Endometrial microvascular endothelial cells (primary cell): ENCODE results near the gene PREX1. TPM values are rescaled to one million over a fixed set of nuclear protein-coding genes. Genes with fewer than 3 reads are reported as not detected.

Experiments
- in situ Hi-C: cut with HindIII; loops from 2 replicates; pipeline ENCODE4 v1.10.0; 2017; ENCODE audit warnings: low sequenced_read_pairs, low pct_unique_long_range_greater_than_20kb; ENCODE audit errors: inconsistent ontology term
- total RNA-seq: library from RNA; depleted of rRNA; stranded (reverse); fragments of >200 nt; gene quantifications from one replicate; pipeline ENCODE4 v1.2.3, GENCODE V29; 2015; ENCODE audit errors: inconsistent ontology term

PREX1 gene
- total RNA-seq, 1 donor from 2014 or later: 60.5 TPM

DNA sequence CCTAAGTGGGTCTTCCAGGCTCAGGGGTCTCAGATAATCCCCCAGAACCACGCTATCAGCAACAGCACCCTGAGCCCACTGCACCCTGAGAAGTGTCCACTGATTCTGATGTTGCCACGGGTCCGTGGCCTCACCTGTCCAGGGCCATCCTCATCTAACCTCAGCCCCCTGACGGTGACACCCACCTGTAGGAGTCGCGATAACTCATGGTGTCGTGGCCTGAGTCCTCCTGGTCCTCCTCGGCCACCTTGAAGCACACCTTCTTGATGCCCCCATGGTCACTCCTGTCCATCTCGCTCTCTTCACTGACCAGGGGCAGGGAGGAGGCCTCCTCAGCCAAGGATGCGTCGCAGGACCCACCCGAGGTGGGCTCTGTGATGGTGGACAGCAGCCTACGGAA, 182.1 kb downstream of the PREX1 start:
- in situ Hi-C loops: no loop called here

DNA sequence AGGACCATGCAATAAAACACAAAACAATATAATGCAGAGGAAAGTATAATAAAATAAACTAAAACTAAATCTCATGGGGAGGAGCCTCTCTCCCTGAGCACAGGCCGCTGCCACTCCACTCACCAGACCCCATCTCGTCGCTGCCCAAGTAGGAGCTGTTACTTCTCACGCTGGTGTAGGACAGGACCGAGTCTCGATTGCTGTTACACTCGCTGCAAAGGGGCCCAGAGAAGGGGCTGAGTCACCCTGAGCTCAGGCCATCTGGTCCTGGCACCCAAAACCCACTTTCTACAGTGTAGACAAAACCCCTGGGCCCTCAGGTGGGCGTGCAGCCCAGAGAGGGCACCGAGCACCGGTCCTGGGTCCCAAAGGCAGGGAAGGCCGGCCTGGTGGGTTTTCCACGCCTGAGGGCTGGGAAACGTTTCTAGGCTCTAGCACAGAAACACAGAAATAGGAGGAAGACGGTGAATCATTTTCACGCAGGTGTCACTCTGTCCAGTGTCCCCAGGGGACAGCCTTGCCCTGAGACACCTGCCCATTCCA, 183.4 kb downstream of the PREX1 start:
- in situ Hi-C loops: no loop called here

DNA sequence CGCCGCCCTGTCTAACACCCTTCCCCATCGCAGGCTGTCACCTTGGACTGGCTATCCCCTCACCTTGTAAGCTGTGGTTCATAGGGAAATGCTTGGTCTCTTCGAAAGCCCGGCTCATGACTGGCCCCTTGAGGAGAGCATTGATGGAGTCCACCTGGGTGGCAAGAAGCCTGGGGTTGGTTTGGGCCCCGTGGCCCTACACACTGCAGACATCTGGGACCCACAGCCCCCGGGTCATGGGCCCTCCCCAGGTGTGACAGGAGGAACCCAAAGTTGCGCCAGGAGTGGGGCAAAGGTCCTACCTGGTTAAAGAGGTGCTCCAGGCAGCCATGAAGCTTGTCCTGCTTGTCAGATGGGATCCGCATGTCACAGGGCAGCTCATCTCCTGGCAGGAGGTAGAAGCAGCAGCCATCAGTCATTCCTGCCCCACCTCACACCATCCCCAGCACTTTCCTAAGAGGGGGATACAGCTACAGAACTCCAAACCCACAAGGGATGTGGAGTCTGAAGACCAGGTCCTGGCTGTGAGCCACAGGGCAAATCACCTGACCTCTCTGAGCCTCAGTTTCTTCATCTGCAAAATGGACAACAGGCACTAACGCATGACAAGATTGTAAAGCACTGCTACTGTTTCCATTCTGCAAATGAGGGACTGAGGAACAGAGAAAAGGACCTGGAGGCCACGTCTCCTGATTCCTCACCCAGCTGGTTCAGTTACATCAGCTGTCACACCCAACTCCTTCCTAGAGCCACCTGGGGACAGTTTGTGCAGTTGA, 185.5 kb downstream of the PREX1 start:
- in situ Hi-C loops: no loop called here

DNA sequence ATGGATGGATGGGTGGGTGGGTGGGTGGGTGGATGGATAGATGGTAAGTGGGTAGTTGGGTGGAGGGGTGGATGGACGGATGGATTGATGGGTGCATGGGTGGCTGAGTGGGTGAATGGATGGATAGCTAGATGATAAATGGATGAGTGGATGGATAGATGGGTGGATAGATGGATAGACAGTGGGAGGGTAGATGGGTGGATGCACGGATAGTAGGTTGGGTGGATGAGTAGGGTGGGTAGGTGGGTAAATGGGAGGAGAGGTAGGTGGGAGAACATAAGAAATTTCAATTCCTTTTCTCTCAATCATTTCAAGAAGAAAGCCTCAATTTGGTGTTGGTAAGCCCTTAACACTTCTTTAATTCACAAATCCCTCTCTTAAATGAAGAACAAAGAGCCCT, 186.9 kb downstream of the PREX1 start:
- in situ Hi-C loops: no loop called here

GRCh38 chr20:48639899-48640298, 187.9 kb downstream of the PREX1 start:
- in situ Hi-C loops: no loop called here

- in situ Hi-C loops: no loop called here
Measured at GRCh38 chr20:48638546-48638945, 189.3 kb downstream of the PREX1 start.

DNA sequence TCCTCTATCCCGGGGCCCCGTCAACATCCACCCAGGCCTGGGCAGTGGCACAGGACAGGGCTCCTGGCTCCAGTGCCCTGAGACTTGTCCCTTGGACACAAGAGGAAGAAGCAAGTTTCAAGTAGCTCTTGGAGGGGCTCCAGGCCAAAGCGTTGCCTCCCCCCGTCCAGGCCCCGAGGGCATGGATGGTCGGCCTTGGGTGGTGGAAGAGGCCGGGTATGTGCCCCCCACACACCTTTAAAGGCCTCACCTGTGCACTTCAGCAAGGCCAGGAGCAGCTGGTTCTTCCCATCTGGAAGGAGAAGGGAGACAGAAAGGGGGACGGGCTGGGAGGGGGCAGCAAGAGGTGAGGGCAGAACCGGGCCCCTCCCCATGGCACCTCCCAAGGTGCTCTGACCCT, 190.3 kb downstream of the PREX1 start:
- in situ Hi-C loops: no loop called here

GRCh38 chr20:48636301-48636700, 191.5 kb downstream of the PREX1 start:
- in situ Hi-C loops: no loop called here

DNA sequence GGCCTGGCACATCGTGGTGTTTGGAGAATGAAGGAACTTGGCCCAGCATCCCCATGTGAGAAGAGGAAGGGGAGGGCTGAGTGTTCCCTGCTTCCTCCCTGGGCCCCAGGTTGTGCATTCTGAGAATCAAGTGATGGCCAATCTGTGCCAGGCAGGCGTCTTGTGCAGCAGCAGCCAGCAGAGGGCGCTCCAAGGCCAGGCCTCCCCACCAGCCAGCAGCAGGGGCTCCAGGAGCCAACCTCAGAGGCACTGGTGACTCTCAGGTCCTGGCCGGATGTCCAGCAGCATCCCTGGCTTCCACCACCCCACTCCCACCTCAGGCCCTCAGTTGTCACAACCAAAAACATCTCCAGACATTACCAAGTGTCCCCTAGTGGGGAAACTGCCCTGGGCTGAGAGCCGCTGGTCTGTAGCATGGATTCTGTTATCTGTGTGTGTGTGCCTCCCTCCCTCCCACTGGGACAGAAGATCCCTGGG, 192.0 kb downstream of the PREX1 start:
- in situ Hi-C loops: no loop called here

DNA sequence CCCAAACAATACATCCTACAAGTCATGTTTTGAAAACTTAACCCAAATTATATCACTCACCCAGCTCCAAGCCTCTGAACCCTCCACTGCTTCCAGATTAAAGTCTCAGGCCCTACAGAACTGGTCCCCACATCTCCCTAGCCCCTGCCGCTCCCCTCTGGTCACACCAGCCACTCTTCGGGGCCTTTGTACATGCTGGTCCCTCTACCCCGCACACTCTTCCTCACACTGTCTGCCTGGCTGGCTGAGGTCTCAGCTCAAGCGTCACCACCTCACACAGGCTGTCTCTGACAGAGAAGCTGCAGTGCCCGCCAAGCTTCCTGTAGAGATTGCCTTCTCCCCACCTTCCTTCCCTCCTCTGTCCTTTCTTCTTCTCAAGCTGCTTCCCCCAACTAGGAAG, 192.4 kb downstream of the PREX1 start:
- in situ Hi-C loops: no loop called here

DNA sequence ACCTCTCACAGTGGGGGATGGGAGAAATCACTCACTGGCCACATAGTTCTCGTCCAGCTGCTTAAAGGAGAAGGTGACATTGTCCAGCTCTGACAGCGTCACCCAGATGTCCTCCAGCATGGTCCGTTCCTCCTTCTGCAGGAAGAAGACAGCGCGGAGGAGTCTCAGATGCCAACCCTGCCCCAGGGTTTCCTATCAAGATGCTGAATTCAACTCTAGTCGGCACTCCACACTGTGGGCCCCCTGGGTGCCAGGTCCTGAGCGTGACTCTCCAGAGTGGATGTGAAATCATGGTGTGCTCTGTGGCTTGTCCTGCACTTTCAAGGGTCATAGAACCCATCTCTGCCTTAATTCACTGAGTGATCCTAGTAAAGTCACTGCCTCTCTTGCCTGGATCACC, 193.2 kb downstream of the PREX1 start:
- in situ Hi-C loops: no loop called here

GRCh38 chr20:48633620-48634257, 194.1 kb downstream of the PREX1 start:
- in situ Hi-C loops: no loop called here

- in situ Hi-C loops: no loop called here
Measured at GRCh38 chr20:48632825-48633619, 194.8 kb downstream of the PREX1 start.

DNA sequence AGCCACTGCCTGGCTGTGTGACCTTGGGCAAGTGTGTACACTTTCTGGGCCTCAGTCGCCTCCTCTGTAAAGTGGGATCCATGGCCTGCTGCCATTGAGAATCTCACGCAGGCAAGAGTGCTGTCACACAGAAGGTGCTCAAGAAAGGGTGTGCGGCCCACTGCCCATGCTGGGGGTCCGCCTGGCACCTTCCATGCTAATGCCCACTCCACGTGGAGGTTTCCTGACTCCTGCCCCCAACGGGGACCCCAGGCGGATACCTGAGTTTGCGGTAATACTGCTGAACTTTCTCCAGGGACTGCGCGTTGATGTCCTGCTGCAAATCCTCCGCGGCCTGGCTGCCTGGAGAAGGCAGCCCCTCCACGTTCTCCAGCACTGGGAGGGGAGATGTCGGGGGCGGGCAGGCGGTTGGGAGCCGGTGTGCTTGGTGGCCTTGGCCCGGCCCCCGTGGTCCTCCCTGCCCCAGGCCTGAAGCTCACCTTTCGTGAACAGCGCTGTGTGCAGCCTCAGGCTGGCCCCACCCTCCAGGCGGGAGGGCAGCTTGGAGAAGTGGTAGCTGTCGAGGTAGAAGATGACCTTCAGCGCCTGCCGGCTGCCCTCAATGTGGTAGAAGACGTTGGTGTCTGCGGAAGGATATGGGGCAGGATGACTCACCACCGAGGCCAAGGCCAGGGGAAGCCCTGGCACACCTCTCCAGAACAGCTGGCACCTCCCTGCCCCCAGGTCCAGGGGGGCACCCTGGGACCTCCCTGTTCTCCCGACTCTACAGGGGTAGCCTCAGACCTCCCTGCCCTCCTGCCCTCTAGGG, 195.6 kb downstream of the PREX1 start:
- in situ Hi-C loops: no loop called here

GRCh38 chr20:48631114-48632016, 196.4 kb downstream of the PREX1 start:
- in situ Hi-C loops: no loop called here

DNA sequence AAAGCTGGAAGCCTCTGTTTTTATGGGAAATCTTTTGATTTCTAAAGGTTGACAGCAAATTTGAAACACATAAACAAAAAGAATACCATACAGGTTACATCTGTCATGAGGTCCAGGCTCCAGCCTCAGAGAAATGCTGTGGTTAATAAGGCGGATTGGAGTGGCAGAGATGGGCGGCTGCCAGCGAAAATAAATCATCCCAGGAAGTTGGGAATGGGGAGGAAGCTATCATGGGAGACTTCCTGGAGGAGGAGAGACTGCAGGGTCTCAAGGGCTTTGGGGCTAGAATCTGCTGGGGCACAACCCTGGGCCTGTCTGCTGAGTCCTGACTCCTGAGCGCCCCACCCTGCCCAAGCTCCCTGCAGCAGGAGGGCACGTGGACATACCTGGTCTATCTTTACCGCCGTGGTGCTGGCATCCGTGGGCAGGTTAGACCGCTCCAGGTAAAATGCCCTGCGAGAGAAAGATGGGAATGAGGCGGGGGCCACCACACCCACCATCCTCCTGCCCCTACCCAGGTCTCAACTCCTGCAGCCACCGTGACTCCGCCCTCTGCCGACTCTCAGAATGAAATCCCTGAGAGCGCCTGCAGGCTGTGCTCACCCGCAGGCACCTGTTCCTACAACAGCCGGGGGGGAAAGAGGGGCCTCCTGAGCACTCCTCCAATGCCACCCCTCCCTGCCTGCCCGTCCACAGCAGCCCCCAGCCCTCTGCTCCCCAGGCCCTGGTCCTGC, 197.3 kb downstream of the PREX1 start:
- in situ Hi-C loops: no loop called here

GRCh38 chr20:48629960-48630315, 197.9 kb downstream of the PREX1 start:
- in situ Hi-C loops: no loop called here
